Uterus (tissue), 2 donors: ENCODE results near the gene PAK1.

ENCODE experiments used
- CTCF ChIP-seq, 4 experiments: fragments of 200-600 bp in 2 of 4; fragments of 450-650 bp in 2 of 4; sonication (generic) in 2 of 4; IDR thresholded peaks; one replicate each; pipeline ENCODE4 v1.5.1; 2016 to 2019; ENCODE audit warnings: antibody characterized with exemption in 4 of 4, mild to moderate bottlenecking in 2 of 4, moderate library complexity in 1 of 4
- POLR2A ChIP-seq, 2 donors: fragments of 450-650 bp; IDR thresholded peaks; one replicate each; pipeline ENCODE4 v1.6.1; 2016; ENCODE audit warnings: antibody characterized with exemption in 2 of 2, mild to moderate bottlenecking in 1 of 2, moderate library complexity in 1 of 2

- TF ChIP-seq CTCF (IDR thresholded peaks at IDR 0.05) (no peak), POLR2A (IDR thresholded peaks at IDR 0.05) (no peak)
Observed at GRCh38 chr11:77287136-77287535, 186.8 kb downstream of the PAK1 start.
